NCI-H2107 treated with DMSO at 0.1 percent for 48 hours (cell line): ENCODE data around the gene TMPRSS11B.
"Not testable (repeated sequence)": the region's sequence is repeated elsewhere in the genome, so short reads cannot be mapped to it uniquely, and the experiment has no call there.

ENCODE experiments used
- DNase-seq: peaks from one replicate; lab custom pipeline; 2025; ENCODE audit not compliant: unreplicated experiment; lab: John Stamatoyannopoulos, UW

The TMPRSS11B gene

GRCh38 chr4:68228568-68228967 lies 16.9 kb downstream of the TMPRSS11B start:
- DNase-seq, result no peak

DNA sequence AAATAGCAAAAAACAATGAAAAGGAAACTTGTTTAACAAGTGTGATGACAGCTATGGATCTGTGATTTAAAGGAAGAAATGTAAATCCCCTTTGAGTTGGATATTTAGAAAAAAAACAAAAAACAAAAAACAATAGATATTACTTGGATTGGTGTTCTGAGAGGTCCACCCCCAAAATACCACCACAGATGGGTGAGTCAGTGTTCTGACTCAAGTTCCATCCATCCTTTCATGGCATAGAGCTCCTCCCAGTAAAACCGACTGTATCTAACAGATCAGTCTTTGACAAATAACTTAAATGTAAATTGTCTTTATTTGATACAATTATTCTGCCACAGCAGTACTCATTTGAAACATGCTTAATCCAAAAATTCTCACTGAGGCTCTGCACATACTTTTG lies 27.4 kb downstream of the TMPRSS11B start:
- DNase-seq, result no peak

GRCh38 chr4:68216501-68216900 lies 29.0 kb downstream of the TMPRSS11B start:
- no peak for DNase-seq

- no peak for DNase-seq
Measured at GRCh38 chr4:68209003-68209402, 36.5 kb downstream of the TMPRSS11B start.

DNA sequence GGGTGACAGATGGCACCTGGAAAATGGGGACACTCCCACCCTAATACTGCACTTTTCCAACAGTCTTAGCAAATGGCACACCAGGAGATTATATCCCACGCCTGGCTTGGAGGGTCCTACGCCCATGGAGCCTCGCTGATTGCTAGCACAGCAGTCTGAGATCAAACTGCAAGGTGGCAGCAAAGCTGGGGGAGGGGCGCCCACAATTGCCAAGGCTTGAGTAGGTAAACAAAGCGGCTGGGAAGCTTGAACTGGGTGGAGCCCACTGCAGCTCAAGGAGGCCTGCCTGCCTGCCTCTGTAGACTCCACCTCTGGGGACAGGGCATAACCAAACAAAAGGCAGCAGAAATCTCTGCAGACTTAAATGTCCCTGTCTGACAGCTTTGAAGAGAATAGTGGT lies 51.2 kb downstream of the TMPRSS11B start:
- not testable (repeated sequence) for DNase-seq

- no peak for DNase-seq
Measured at GRCh38 chr4:68193194-68193593, 52.3 kb downstream of the TMPRSS11B start.

DNA sequence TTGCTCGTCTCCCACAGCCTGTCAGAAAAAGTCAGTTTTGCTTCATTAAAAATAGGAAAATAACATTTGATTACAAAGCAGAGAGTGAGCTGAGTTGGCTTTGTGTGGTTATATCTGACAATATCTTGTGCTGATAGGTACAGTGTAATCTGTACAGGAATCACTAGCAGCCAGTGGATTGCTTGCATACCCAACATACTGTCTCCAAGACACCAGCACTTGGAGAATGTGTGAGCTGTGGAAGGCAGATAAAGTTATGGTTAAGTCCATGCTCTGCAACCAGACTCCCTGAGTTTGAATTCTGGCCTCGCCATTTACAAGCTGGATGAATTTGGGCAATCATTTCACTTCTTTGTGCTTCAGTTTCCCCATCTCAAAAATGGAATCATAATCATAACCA lies 58.3 kb downstream of the TMPRSS11B start:
- DNase-seq, result no peak

DNA sequence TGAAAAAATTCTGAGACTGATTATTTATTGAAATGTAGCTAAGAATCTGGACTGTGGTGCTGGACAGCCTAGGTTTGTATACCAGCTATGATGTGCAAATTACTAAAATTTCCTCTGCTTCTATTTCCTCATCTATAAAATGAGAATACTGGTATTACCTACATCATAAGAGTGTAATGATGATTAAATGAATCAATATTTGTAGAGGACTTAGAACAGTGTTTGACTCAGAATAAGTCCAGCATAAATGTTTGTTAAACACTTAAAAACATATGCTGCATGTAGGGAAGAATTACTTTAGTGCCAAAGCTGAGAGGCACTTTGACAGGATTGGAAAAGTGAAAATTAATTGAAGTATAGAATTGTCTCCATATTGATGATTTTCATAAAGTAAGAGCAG lies 60.6 kb downstream of the TMPRSS11B start:
- DNase-seq, result no peak

DNA sequence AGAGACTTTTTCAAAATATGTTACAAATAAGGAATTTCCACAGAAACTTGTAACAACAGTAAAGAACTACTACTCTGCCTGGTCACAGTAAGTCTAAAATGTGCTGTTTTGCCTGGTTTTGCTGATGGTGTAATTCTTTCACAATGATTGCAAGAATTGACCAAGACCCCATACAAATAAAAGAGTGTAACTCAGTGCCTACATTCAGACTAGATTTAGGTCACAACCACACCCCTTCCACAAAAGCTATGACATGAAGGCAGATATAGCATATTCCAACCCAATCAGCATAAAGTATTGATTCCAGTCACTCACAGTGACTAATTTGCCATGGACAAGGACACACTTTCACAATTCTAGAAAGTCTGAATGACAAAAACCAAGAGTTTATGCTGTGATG lies 62.1 kb downstream of the TMPRSS11B start:
- DNase-seq, result no peak

- no peak for DNase-seq
Measured at GRCh38 chr4:68182382-68182820, 63.1 kb downstream of the TMPRSS11B start.

DNA sequence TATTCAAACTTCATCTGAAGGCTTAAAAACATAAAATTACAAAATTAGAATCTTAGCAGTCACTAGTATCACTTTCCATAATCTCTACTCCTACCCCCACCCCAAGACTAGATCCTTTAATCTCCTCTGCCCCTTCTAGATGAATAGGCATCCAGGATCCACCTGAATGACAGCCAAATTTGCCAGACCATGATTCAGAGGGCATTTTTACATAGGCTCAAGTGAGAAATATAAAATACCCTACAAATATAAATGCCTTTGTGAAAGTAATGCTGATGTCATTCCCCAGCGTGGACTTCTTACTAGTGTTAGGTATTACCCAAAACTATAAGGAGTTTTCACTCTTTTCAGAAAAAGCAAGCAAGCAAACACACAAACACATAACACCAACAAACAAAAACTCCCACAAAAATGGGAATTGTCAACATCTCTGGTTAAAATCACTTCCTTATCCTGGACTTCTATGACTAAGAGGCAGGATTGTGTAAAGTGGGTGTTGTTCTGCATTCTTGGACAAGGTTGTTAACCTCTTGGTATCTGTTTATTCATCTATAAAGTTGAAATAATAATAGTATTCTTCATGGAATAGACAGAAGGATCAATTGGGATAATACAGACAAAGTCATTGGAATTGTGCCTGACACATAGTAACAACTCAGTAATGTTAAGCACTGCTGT lies 64.5 kb downstream of the TMPRSS11B start:
- DNase-seq, result no peak

- DNase-seq, result no peak
Measured at GRCh38 chr4:68176904-68177303, 68.6 kb downstream of the TMPRSS11B start.
